PFSK-1 (cell line): ENCODE measurements around the gene TMEM272.

Experiments used
- SIN3A ChIP-seq: IDR thresholded peaks from 2 replicates; pipeline ENCODE4 v1.6.1; 2012; ENCODE audit warnings: mild to moderate bottlenecking, low read length, moderate library complexity, borderline replicate concordance; ENCODE audit not compliant: insufficient read depth
- TAF1 ChIP-seq: IDR thresholded peaks from 2 replicates; pipeline ENCODE4 v1.6.1; 2012; ENCODE audit warnings: low read length, control low read depth, borderline replicate concordance; ENCODE audit not compliant: insufficient read depth

DNA sequence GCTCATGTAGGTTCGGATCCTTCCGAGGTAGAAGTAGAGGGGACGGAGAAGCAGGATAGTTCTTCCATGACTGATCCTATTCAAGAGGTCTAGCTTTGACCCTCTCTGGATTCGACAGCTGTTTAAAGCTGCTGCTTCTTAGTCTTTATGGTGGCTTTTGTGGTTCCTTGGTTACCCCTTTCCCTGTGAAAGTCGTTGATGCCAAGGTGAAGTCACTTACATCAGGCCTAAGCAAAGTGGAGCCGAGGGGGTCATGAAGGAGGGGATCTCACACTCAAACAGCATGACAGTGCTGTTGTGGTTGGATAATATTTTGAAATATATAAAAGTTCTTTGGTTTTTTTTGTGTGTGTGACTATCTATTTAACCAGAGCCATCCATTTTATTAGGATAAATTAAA, 24.9 kb upstream of the TMEM272 start:
- TF ChIP-seq TAF1 = no peak
- TF ChIP-seq SIN3A = no peak
